B cell (primary cell): ENCODE data around the gene RMDN3. TPM values are rescaled to one million over a fixed set of nuclear protein-coding genes. Genes with fewer than 3 reads are reported as not detected.

Experiments
- polyA plus RNA-seq: library from polyadenylated mRNA; depleted of rRNA; stranded (reverse); fragments of >200 nt; gene quantifications from 2 replicates; pipeline ENCODE4 v1.2.3, GENCODE V29; 2012
- small RNA-seq: library from RNA; depleted of rRNA; stranded (forward); fragments of <200 nt; gene quantifications from one replicate; pipeline ENCODE3, GENCODE V24; 2012; ENCODE audit warnings: low replicate concordance, low read depth; ENCODE audit not compliant: insufficient read length
- total RNA-seq, 2 donors: library from RNA; stranded (reverse); fragments of 120-200 nt in 1 of 2; gene quantifications; 1 replicate in 1 of 2; 2 replicates in 1 of 2; pipeline versions ENCODE4 v1.2.3 to v1.2.4, GENCODE V29; 2013 to 2022

Gene RMDN3
- total and polyA plus RNA-seq, 2 donors (not counting 1 experiment from before 2014, with no cell fraction given): 12.4 to 22.1 TPM

Small RNA genes lying within 50 kb of the gene (small RNA-seq; reads per million reads assigned to genes)
- gene SUMO2P15: not detected

Other genes starting within 250 kb of the RMDN3 start
- gene CCDC32, start 190.2 kb downstream of the RMDN3 start, total RNA-seq: 76.6 and 78.4 TPM in 2 replicates
- gene CCDC32, start 190.2 kb downstream of the RMDN3 start, polyA plus RNA-seq: 24.0 and 29.5 TPM in 2 replicates
- 21.1 and 22.8 TPM in 2 replicates for gene RPUSD2, start 186.0 kb downstream of the RMDN3 start, total RNA-seq
- gene RPUSD2, start 186.0 kb downstream of the RMDN3 start, polyA plus RNA-seq: 5.0 and 9.8 TPM in 2 replicates
- gene KNL1, start 161.0 kb downstream of the RMDN3 start, total RNA-seq: 3.7 and 4.0 TPM in 2 replicates
- 0.91 and 1.7 TPM in 2 replicates for gene KNL1, start 161.0 kb downstream of the RMDN3 start, polyA plus RNA-seq
- gene RAD51, start 60.1 kb downstream of the RMDN3 start, total RNA-seq: 1.9 and 2.0 TPM in 2 replicates
- 0.61 and 0.67 TPM in 2 replicates for gene RAD51, start 60.1 kb downstream of the RMDN3 start, polyA plus RNA-seq
- 23.1 and 23.7 TPM in 2 replicates for gene GCHFR, start 8.8 kb upstream of the RMDN3 start, total RNA-seq
- 6.2 and 14.3 TPM in 2 replicates for gene GCHFR, start 8.8 kb upstream of the RMDN3 start, polyA plus RNA-seq
- gene C15orf62, start 14.7 kb upstream of the RMDN3 start, total RNA-seq: 8.6 and 9.5 TPM in 2 replicates
- 0.30 and 0.50 TPM in 2 replicates for gene C15orf62, start 14.7 kb upstream of the RMDN3 start, polyA plus RNA-seq
- gene ZFYVE19, start 51.8 kb upstream of the RMDN3 start, total RNA-seq: 29.4 and 29.8 TPM in 2 replicates
- 55.8 and 60.5 TPM in 2 replicates for gene ZFYVE19, start 51.8 kb upstream of the RMDN3 start, polyA plus RNA-seq
- gene DNAJC17, start 52.2 kb upstream of the RMDN3 start, total RNA-seq: 46.1 and 52.3 TPM in 2 replicates
- 27.3 and 30.5 TPM in 2 replicates for gene DNAJC17, start 52.2 kb upstream of the RMDN3 start, polyA plus RNA-seq
- not detected in 2 replicates for gene PPP1R14D, start 73.5 kb upstream of the RMDN3 start, total RNA-seq
- gene PPP1R14D, start 73.5 kb upstream of the RMDN3 start, polyA plus RNA-seq: 0.19 TPM in 1 of 2 replicates, not detected in the other
- gene SPINT1, start 88.8 kb upstream of the RMDN3 start, total RNA-seq: 14.4 and 18.2 TPM in 2 replicates
- gene SPINT1, start 88.8 kb upstream of the RMDN3 start, polyA plus RNA-seq: 12.3 and 21.3 TPM in 2 replicates
- gene RHOV, start 119.0 kb upstream of the RMDN3 start, total RNA-seq: 0.41 and 0.54 TPM in 2 replicates
- gene RHOV, start 119.0 kb upstream of the RMDN3 start, polyA plus RNA-seq: 0.09 TPM in 1 of 2 replicates, not detected in the other
- 29.6 TPM in 2 replicates for gene VPS18, start 139.2 kb upstream of the RMDN3 start, total RNA-seq
- 13.6 and 22.0 TPM in 2 replicates for gene VPS18, start 139.2 kb upstream of the RMDN3 start, polyA plus RNA-seq
- gene DLL4, start 174.1 kb upstream of the RMDN3 start, total RNA-seq: 0.30 and 0.36 TPM in 2 replicates
- 0.07 and 0.10 TPM in 2 replicates for gene DLL4, start 174.1 kb upstream of the RMDN3 start, polyA plus RNA-seq
- 3.1 and 3.6 TPM in 2 replicates for gene CHAC1, start 198.2 kb upstream of the RMDN3 start, total RNA-seq
- gene CHAC1, start 198.2 kb upstream of the RMDN3 start, polyA plus RNA-seq: 0.81 and 1.2 TPM in 2 replicates